ENCODE data around the gene SLC35B3.

Gene SLC35B3

DNA sequence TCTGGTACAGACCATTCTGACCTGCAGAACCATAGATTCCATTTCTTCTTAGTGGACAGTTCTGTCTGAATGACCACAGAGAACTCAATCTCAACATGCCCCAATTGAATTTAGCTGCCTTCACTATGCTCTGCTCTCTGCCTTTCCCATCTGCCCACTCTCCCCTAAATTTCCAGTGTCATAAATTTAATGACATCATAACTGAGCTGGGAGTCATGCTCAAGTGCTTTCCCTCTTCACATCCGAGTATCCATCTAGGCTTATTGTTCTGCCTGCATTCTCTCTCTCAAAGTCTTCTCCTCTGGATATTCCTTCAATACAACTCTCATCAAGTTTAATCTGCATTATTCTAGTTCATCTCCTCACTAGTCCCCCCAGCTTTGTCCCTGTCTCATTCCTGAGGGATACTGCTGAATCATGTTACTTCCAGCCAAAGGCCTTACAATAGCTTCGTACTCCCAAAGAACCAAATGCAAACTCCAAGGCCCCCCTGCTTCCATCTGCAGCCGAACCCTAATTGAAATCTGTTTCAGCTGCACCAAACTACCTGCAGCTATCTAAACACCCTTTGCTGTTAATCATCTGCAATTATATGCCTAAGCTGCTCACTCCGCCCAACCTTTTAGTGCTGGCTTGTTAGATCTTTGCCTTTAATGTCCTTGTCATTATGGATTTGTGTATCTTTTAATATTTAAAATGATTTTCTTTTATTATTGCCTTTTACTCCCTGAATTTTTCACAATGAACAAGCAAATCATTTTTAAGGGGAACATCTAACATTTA lies 46.1 kb downstream of the SLC35B3 start:
- no peak for DNase-seq
- TF ChIP-seq POLR2A (IDR thresholded peaks at IDR 0.05; ENCODE audit: low read length) (no peak), GATA1 (IDR thresholded peaks at IDR 0.05; ENCODE audit: low read depth, low read length) (no peak)

GRCh38 chr6:8387942-8388437 lies 47.4 kb downstream of the SLC35B3 start:
- TF ChIP-seq GATA1 (IDR thresholded peaks at IDR 0.05; ENCODE audit: low read depth, low read length), result no peak
- TF ChIP-seq POLR2A (IDR thresholded peaks at IDR 0.05; ENCODE audit: low read length), result no peak
- no peak for DNase-seq

DNA sequence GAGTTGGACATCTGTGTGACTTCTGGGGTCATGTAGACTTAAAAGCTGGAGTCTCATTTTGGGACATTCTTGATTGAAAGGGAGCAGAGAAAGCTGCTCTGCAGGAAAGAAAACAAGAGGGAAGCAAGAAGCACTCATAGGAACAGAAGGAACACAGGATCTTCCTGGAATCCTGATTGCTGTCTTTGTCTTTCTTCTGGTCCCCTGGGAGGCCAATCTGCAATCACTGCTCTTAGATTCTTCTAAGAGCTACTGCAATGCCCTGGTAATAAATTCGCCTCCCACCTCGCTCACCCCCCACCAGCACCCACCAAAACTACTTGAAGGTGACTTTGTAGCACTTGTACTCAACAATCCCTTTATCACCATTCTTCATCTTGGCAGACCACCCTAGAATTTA lies 51.8 kb downstream of the SLC35B3 start:
- no peak for TF ChIP-seq POLR2A (IDR thresholded peaks at IDR 0.05; ENCODE audit: low read length)
- no peak for TF ChIP-seq GATA1 (IDR thresholded peaks at IDR 0.05; ENCODE audit: low read depth, low read length)
- no peak for DNase-seq

DNA sequence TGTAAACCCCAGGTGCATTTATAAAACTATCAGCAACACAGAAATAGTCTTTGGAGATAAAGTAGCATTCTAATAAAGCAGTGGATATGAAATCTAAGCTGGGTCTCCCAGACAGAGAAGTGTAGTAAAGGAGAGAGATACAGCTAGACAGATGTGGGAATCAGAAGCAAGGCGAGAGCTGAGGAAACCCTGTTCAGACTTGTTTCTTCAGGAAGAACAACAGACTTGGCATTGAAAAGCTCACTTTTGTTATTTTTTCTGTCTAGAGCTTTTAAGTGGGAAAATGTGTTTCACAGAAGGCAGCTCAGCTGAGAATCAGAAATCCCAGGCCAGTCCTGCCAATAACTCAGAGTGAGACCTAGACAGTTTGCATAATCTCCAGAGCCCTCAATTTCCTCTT lies 52.9 kb downstream of the SLC35B3 start:
- TF ChIP-seq POLR2A (IDR thresholded peaks at IDR 0.05; ENCODE audit: low read length) (no peak), GATA1 (IDR thresholded peaks at IDR 0.05; ENCODE audit: low read depth, low read length) (no peak)
- DNase-seq, result no peak

DNA sequence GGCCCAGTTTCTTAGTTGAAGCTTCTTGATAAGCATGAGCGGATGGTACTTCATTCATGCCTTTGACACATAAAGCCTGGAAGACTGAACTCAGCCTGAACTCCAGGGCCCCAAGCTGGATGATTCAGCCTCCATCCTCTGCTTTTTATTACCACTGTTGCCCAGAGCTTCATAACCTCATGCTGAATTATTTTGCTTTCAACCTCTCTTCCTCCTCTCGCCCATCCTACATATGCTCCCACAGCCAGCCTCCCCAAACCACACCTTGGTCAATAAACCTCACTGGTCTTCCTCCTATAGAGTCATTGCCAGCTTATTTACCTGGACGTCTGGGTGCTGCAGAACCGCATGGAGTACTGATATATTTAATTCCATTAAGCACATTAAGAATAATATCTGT lies 59.4 kb downstream of the SLC35B3 start:
- TF ChIP-seq GATA1 (IDR thresholded peaks at IDR 0.05; ENCODE audit: low read depth, low read length) (no peak), POLR2A (IDR thresholded peaks at IDR 0.05; ENCODE audit: low read length) (no peak)
- no peak for DNase-seq

All from erythroblast (primary cell).